ENCODE results near the gene SLC25A36.
"Not testable (repeated sequence)": the region's sequence is repeated elsewhere in the genome, so short reads cannot be mapped to it uniquely, and the experiment has no call there.

Gene SLC25A36

DNA sequence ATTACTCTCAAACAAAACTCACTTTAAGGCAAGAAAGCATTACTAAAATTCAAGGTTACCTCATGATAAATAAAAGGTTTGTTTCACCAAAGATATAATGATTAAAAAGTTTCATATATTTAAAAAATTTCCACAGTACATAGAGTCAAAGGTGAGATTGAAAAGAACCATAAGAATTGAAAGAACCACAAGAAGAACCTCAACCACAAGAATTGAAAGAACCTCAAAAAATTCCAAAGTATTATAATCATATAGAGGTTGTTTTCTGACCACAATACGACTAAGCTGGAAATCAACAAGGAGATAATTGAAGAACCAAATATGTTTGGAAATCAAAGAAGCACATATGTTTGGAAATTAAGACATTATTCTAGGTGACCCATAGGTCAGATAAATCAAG, 52.7 kb downstream of the SLC25A36 start:
- DNase-seq (ENCODE audit: low read depth in 2 of 2, low spot score in 1 of 2) = no peak

DNA sequence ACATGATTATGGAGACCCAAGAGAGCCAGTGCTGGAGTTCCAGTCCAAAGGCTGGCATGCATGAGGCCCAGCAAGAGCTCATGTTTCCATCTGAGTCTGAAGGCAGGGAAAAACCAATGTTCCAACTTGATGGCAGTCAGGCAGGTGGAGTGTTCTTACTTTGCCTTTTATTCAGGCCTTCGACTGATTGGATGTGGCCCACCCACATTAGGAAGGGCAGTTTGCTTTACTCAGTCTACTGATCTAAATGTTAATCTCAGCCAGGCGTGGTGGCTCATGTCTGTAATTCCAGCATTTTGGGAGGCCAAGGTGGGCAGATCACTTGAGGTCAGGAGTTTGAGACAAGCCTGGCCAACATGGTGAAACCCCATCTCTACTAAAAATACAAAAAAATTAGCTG, 53.2 kb downstream of the SLC25A36 start:
- DNase-seq (ENCODE audit: low read depth in 2 of 2, low spot score in 1 of 2) = not testable (repeated sequence)

DNA sequence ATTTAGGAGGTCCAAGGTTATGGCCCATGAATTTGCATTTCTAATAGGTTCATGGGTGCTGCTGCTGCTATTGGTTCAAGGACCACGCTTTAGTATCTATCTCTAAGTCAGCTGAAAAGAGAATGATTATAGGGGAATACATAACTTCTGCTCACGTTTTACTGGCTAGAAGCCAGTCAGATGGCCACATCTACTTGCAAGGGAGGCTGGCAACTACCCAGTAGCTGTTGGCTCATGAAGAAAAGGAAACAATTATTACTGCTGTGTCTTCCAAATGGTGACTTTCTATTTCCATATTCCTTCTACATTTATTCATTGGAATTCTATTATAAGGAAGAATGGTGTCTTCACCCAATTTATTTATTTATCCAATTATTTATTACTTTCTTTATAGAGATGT, 54.2 kb downstream of the SLC25A36 start:
- DNase-seq (ENCODE audit: low read depth in 2 of 2, low spot score in 1 of 2) = no peak

DNA sequence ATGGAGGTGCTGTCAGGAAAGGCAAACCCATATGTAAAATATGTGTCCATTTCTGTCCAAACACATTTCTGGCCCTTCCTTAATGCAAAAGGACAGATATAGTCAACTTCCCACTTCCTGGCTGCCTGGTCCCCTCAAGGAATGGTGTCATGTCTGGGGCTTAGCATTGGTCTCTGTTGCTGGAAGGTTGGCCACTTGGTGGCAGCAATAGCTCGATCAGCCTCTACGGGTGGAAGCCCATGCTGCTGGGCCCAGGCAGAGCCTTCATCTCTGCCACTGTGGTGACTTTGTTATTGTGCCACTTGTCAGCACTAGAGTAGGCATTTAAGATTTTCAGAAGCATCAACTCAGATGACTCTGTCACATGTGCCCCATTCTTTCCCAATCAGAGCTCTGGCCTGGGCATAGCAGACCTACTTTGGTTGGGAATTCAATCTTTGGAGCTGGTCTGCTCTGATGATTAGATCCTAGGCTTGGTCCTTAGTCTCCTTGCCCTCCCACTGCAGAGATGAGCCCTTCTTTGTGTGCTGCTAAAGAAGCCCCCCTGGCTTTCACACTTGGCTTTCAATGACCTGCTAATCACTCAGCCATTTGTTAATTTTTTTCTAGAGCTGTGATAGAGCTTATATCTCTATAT, 58.5 kb downstream of the SLC25A36 start:
- no peak for DNase-seq (ENCODE audit: low read depth in 2 of 2, low spot score in 1 of 2)

DNA sequence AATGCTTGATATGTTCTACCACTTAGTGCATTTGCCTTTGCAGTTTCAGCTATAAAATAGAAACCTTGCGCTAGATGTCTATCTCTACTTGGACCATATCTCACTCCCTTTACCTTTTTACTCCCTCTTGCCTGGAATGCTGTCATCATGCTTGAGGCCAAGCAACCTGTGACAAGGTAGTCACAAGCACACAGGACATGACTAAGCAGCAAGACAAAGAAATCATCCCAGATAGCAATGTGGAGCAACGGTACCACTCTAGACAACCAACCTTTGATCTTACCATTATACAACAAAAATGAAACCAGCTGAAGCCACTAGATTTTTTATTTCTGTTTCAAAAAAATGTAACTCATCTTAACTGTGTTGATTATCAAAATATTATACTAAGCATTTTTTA, 59.0 kb downstream of the SLC25A36 start:
- no peak for DNase-seq (ENCODE audit: low read depth in 2 of 2, low spot score in 1 of 2)

DNA sequence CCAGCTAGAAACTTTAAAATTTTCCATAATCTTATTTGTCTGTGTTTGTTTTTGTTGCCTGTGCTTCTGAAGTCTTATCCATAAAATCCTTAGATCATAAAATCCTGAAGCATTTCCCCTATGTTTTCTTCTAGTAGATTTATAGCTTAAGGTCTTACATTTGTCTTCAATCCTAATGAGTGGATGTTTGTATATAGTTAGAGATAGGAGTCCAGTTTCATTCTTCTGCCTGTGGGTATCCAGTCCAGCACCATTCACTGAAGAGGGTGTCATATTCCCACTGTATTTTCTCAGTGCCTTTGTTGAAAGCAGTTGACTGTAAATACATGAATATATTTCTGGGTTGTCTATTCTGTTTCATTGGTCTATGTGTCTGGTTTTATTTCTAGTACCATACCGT, 64.7 kb downstream of the SLC25A36 start:
- DNase-seq (ENCODE audit: low read depth in 2 of 2, low spot score in 1 of 2) = no peak

DNA sequence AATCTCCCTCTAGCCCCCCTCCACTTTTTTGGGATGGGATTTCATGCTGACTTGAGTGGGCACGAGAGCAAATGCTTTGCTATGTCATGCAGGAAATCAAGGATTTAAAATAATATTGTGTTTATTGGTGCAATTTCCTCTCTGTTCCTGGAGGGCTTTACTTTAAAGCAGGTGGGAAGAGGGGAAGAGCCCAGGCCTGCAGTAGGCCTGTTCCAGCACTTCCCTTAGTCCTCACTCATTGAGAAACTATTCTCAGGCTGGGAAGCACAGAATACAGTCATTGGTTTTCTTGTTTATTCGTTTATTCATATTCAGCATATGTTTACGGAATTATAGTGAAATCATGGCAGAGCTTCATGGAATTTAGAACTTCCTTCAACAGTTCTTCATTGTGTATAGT, 67.9 kb downstream of the SLC25A36 start:
- DNase-seq (ENCODE audit: low read depth in 2 of 2, low spot score in 1 of 2) = no peak

DNA sequence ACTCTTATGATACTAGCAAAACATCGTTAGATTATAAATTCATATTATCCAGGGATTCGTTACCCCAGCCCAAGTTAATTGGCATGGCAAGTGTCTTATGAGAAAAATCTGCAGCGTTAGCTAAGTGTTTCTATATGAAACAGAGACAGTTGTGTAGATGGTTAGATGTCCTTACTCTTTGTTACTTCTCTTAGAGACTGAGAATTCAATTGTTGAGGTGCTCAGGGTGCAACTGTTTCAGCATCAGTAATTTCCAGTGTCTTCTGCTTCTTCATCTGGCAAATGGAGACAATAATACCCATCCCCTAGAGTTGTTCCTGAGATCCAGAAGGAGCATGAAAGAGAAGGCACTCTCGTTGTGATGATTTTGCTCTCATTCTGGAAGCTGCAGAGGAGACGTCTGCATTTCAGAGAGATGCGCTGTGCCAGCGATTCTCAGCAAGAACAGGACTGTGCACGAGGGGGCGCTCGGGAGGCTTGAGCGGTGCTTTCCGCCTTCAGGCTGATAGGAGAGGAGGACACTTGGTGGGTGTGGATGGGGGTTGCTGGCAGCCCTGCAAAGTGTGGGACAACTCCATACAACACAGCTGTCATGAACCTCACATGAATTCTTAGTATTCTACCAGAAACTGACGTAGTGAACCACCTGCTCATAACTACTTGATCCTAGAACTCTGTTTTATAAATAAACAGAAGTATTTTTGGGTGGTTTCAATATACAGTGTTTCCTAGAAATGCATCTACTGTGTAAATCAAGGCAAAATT, 69.8 kb downstream of the SLC25A36 start:
- DNase-seq (ENCODE audit: low read depth in 2 of 2, low spot score in 1 of 2) = peak; percentile 41 to 48

DNA sequence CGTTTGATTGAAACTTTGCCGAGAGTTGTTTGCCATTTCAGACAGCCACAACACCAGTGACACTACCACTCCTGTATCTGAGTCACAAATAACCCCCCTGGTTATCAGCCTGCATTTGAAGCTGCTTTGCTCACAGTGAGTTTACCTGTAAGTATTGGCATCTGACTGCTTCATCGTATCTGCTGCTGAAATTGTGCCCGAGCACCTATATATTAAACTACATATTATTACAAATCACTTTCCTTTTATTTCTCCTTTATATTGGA, 70.3 kb downstream of the SLC25A36 start:
- no peak for DNase-seq (ENCODE audit: low read depth in 2 of 2, low spot score in 1 of 2)

DNA sequence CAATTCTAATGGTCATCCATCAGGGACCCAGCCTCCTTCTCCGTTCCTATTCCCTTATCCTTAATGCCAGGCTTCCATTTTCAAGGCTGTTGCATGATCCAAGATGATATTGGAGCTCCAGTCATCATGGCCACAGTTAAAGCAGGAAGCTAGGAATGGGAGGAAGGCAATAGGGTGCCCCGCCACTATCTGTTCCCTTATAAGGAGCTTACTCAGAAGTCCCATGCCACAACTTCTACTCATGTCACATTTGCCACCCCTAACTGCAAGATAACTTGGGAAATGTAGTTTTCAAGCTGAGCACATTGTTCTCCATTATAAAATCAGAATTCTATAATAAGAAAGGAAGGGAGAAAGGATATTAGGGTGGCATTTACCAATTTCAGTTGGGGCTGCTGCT, 70.9 kb downstream of the SLC25A36 start:
- DNase-seq (ENCODE audit: low read depth in 2 of 2, low spot score in 1 of 2) = no peak

DNA sequence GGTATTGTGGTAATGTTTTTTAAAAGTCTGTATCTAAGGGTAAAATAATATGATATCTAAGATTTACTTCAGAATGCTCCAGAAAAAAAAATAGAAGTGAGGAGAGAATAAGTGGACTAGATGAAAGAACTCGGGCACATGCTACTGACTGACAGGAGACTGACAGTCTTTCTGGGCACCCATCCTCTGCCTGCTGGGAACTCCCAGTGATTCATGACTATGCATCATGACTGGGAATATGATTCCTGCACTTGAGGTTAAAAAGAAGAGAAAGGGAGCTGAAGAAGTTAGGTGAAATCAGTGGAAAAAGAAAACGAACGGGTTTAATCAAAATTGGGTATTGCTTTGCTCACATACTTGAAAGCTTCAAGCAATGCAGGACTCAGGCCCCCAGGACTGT, 73.8 kb downstream of the SLC25A36 start:
- no peak for DNase-seq (ENCODE audit: low read depth in 2 of 2, low spot score in 1 of 2)

DNA sequence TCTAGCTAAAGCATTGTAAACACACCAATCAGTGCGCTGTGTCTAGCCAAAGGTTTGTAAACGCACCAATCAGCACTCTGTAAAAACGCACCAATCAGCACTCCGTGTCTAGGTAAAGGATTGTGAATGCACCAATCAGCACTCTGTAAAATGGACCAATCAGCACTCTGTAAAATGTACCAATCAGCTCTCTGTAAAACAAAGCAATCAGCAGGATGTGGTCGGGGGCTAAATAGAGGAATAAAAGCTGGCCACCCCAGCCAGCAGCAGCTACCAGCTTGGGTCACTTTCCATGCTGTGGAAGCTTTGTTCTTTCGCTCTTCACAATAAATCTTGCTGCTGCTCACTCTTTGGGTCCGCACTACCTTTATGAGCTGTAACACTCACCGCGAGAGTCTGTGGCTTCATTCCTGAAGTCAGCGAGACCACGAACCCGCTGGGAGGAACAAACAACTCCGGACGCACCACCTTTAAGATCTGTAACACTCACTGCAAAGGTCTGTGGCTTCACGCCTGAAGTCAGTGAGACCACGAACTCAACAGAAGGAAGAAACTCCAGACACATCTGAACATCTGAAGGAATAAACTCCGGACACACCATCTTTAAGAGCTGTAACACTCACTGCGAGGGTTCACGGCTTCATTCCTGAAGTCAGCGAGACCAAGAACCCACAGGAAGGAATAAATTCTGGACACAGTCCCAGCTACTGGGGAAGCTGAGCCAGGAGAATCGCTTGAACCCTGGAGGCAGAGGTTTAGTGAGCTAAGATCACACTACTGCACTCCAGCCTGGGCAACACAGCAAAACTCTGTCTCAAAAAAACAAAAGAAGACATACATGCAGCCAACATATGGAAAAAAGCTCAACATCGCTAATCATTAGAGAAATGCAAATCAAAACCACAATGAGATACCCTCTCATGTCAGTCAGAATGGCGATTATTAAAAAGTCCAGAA, 76.0 kb downstream of the SLC25A36 start:
- not testable (repeated sequence) for DNase-seq (ENCODE audit: low read depth in 2 of 2, low spot score in 1 of 2)

DNA sequence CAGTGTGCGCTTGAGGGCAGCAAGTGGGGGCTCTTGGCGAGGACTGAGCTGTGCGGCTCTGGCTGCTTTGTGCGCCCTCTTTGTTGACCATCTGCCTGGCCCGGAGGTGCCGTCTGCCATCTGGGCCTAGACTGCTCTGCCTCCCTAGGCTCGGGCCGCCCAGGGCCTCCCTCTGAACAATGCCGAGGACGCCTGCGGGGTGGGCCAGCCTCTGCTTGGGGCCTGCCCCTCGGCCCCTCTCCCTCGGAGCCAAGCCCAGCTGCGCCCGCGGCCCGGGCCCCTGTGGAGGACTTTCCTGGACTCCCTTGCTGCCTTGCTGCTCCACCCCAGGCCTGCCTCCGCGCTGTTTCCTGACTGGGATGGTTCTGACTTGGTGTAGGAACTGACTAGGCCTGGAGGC, 77.6 kb downstream of the SLC25A36 start:
- DNase-seq (ENCODE audit: low read depth in 2 of 2, low spot score in 1 of 2) = no peak

DNA sequence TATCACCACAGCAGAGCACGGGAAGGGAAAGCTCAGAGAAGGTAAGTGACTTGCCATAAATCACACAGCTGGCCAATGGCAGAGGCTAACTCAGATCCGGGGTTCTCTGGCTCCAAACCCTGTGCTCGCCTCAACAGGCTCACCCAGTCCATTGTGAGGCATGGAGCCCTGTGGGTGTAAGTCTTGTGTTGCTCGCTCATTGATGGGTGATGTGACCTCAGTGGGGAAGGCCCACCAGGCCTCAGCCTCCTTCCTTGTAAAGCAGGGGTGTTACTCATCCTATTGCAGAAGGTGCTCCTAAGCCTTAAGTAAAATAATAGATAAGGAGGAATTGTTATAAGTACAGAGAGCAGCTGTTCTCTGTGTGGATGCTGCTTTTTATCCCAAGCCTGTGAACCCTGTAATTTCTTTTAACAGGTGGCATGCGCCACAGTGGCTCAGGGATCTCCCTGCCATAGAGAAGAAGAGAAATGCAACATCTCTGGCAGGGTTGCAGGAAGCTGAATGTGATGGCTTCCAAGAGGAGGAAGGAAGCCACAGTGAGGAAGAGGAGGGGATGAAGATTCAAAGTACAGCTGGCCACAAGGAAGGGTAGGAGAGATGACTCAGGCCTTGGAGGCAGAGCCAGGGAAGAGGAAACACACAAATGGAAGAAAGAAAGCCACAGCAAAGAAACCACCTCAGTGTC, 78.7 kb downstream of the SLC25A36 start:
- DNase-seq (ENCODE audit: low read depth in 2 of 2, low spot score in 1 of 2) = no peak

DNA sequence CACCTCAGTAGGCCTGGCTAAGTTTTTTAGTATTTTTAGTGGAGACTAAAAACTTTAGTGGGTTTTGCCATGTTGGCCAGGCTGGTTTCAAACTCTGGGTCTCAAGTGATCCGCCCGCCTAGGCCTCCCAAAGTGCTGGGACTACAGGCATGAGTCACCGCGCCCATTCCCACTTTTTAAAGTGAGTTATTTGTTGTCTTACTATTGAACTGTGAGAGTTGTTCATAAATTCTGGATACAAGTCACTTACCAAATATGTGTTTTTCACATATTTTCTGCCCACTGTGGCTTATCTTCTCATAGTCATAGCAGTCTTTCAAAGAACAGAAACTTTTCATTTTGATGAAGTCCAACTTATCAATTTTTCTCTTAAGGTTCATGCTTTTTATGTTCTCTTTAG, 79.6 kb downstream of the SLC25A36 start:
- no peak for DNase-seq (ENCODE audit: low read depth in 2 of 2, low spot score in 1 of 2)

All from stimulated activated CD8-positive, alpha-beta memory T cell treated with anti-CD3 and anti-CD28 coated beads, Interleukin-4, amount 100 ng/mL, for 4 hours (primary cell).